ENCODE measurements around the gene IKZF3. TPM values are rescaled to one million over a fixed set of nuclear protein-coding genes. Genes with fewer than 3 reads are reported as not detected.

Gene IKZF3
- polyA plus RNA-seq, 1 of the 3 experiments (the other 2 are of a cell fraction), result not detected

- 0 out of 2 replicates have a peak, but pooled peaks cover 7% of the 10 kb centered on the region for H3K27me3 ChIP-seq (ENCODE audit: insufficient read depth)
- no peaks in the 10 kb centered on the region for H3F3A ChIP-seq (replicated peaks; ENCODE audit: insufficient read depth)
- no peak overlapping the region for H3K9ac ChIP-seq
- H2AFZ ChIP-seq (ENCODE audit: low read depth), result no peak overlapping the region
- H3K36me3 ChIP-seq (replicated peaks in 1 of 2; ENCODE audit: control insufficient read depth in 1 of 2, insufficient read depth in 2 of 2, low read length in 1 of 2), result no peaks in the 10 kb centered on the region
- H3K27ac ChIP-seq (ENCODE audit: low read depth in 2 of 2, low read length in 1 of 2), result no peak overlapping the region
- TF ChIP-seq NFIC (IDR thresholded peaks at IDR 0.05; ENCODE audit: borderline replicate concordance), result no peak
- no peak for TF ChIP-seq USF2 (IDR thresholded peaks at IDR 0.05; ENCODE audit: borderline replicate concordance, low read depth, low read length)
- TF ChIP-seq GATA2 (CRISPR knock-in tag; IDR thresholded peaks at IDR 0.05), result no peak
- no peak for TF ChIP-seq IRF3 (IDR thresholded peaks at IDR 0.05; ENCODE audit: low read depth, low read length)
- TF ChIP-seq CHD2 (IDR thresholded peaks at IDR 0.05; ENCODE audit: low read length, partially characterized antibody), result no peak
- TF ChIP-seq MAX (IDR thresholded peaks at IDR 0.05; ENCODE audit: low read depth), result no peak
- H3K4me1 ChIP-seq (ENCODE audit: control insufficient read depth in 1 of 2, insufficient read depth in 2 of 2, low read depth in 1 of 2, low read length in 1 of 2), result peaks cover 0 to 8% of the 10 kb centered on the region in 2 experiments; a peak in 1 of 4 replicates
- POLR2A ChIA-PET, result no interaction called here
- H3K4me2 ChIP-seq, result no peak overlapping the region
- no peaks in the 10 kb centered on the region for H3K9me2 ChIP-seq
- DNase-seq, result no peak
- CTCF ChIA-PET, result interaction anchor here (0.7 kb wide), 1 partner anchor 126 kb away, joined by 3 read pairs; no protein-coding TSS in a partner anchor
- H4K20me1 ChIP-seq (ENCODE audit: insufficient read depth), result no peaks in the 10 kb centered on the region
- WGBS (ENCODE audit: low lambda C conversion rate), result 75% methylated on average over 4 of the region's 4 CpGs
- H3K4me3 ChIP-seq (ENCODE audit: low read depth in 2 of 2, low read length in 1 of 2), result no peak overlapping the region
- H3K9me3 ChIP-seq, result no peaks in the 10 kb centered on the region
- H3K79me2 ChIP-seq (ENCODE audit: insufficient read depth), result no peaks in the 10 kb centered on the region
These were observed 116.4 kb downstream of the IKZF3 start for GRCh38 chr17:39747745-39748144.

- H3K9me3 ChIP-seq, result no peaks in the 10 kb centered on the region
- H2AFZ ChIP-seq (ENCODE audit: low read depth), result no peak overlapping the region
- H3K27ac ChIP-seq (ENCODE audit: low read depth in 2 of 2, low read length in 1 of 2), result no peak overlapping the region
- 0 out of 2 replicates have a peak, but pooled peaks cover 7% of the 10 kb centered on the region for H3K27me3 ChIP-seq (ENCODE audit: insufficient read depth)
- WGBS (ENCODE audit: low lambda C conversion rate), result 83% methylated on average over 4 of the region's 7 CpGs
- TF ChIP-seq TEAD4 (IDR thresholded peaks at IDR 0.05; ENCODE audit: borderline replicate concordance, insufficient read depth) (no peak), YY1 (IDR thresholded peaks at IDR 0.05; ENCODE audit: low read depth) (no peak), FOXJ3 (CRISPR knock-in tag; IDR thresholded peaks at IDR 0.05) (no peak), RFX5 (IDR thresholded peaks at IDR 0.05; ENCODE audit: low read length) (no peak)
- no peak for DNase-seq
- no peak overlapping the region for H3K9ac ChIP-seq
- ChIA-PET CTCF (no interaction called here), POLR2A (no interaction called here)
- no peaks in the 10 kb centered on the region for H3K36me3 ChIP-seq (replicated peaks in 1 of 2; ENCODE audit: control insufficient read depth in 1 of 2, insufficient read depth in 2 of 2, low read length in 1 of 2)
- no peaks in the 10 kb centered on the region for H3K79me2 ChIP-seq (ENCODE audit: insufficient read depth)
- H3F3A ChIP-seq (replicated peaks; ENCODE audit: insufficient read depth), result no peaks in the 10 kb centered on the region
- H4K20me1 ChIP-seq (ENCODE audit: insufficient read depth), result no peaks in the 10 kb centered on the region
- peaks cover 0 to 8% of the 10 kb centered on the region in 2 experiments; a peak in 1 of 4 replicates for H3K4me1 ChIP-seq (ENCODE audit: control insufficient read depth in 1 of 2, insufficient read depth in 2 of 2, low read depth in 1 of 2, low read length in 1 of 2)
- no peak overlapping the region for H3K4me2 ChIP-seq
- no peaks in the 10 kb centered on the region for H3K9me2 ChIP-seq
- H3K4me3 ChIP-seq (ENCODE audit: low read depth in 2 of 2, low read length in 1 of 2), result no peak overlapping the region
These were observed 118.0 kb downstream of the IKZF3 start for GRCh38 chr17:39746145-39746461.

Measured in SK-N-SH (cell line).